Liver (tissue), 9 donors: ENCODE data around the gene RARS2. TPM values are rescaled to one million over a fixed set of nuclear protein-coding genes. Genes with fewer than 3 reads are reported as not detected.
"Not testable (repeated sequence)": the region's sequence is repeated elsewhere in the genome, so short reads cannot be mapped to it uniquely, and the experiment has no call there.

Experiments
- DNase-seq: peaks from one replicate; pipeline ENCODE4 v3.0.0-alpha.2; 2017; ENCODE audit warnings: low spot score
- H3K27ac ChIP-seq, 2 donors: one replicate each; pipeline ENCODE4 v1.7.0; 2013; ENCODE audit warnings: inconsistent platforms in 2 of 2, low read length in 2 of 2, control low read depth in 1 of 2, low read depth in 1 of 2, mild to moderate bottlenecking in 1 of 2
- H3K27me3 ChIP-seq, 4 donors: one replicate each; pipeline versions ENCODE4 v1.6.1 to v1.7.0; 2013; ENCODE audit warnings: low read length in 3 of 4, inconsistent platforms in 1 of 4, mild to moderate bottlenecking in 1 of 4, moderate library complexity in 1 of 4; ENCODE audit not compliant: control insufficient read depth in 4 of 4, insufficient read depth in 4 of 4
- H3K36me3 ChIP-seq, 4 donors: one replicate each; pipeline versions ENCODE4 v1.6.1 to v1.7.0; 2013; ENCODE audit warnings: low read length in 3 of 4, mild to moderate bottlenecking in 3 of 4, low read depth in 1 of 4, moderate library complexity in 1 of 4; ENCODE audit not compliant: control insufficient read depth in 4 of 4, insufficient read depth in 3 of 4
- H3K4me1 ChIP-seq, 4 donors: one replicate each; pipeline versions ENCODE4 v1.6.1 to v1.7.0; 2013; ENCODE audit warnings: low read length in 3 of 4, mild to moderate bottlenecking in 3 of 4, moderate library complexity in 1 of 4; ENCODE audit not compliant: control insufficient read depth in 4 of 4, insufficient read depth in 4 of 4
- H3K4me3 ChIP-seq, 3 donors: one replicate each; pipeline versions ENCODE4 v1.6.1 to v1.7.0; 2013; ENCODE audit warnings: low read length in 3 of 3, control low read depth in 1 of 3, low read depth in 1 of 3, mild to moderate bottlenecking in 1 of 3
- H3K9ac ChIP-seq, 2 donors: one replicate each; pipeline ENCODE4 v1.7.0; 2013; ENCODE audit warnings: low read length in 2 of 2, mild to moderate bottlenecking in 2 of 2, moderate library complexity in 2 of 2, control low read depth in 1 of 2, low read depth in 1 of 2
- H3K9me3 ChIP-seq, 4 donors: one replicate each; pipeline versions ENCODE4 v1.6.1 to v1.7.0; 2013; ENCODE audit warnings: low read length in 3 of 4; ENCODE audit not compliant: control insufficient read depth in 4 of 4
- CTCF ChIP-seq: fragments of 150-350 bp; IDR thresholded peaks from 2 replicates; pipeline ENCODE4 v1.5.1; 2017; ENCODE audit warnings: improper control_type of control experiment, low read depth, low read length; ENCODE audit not compliant: missing input control
- EGR1 ChIP-seq, 2 donors: IDR thresholded peaks; 2 replicates each; pipeline ENCODE4 v1.6.1; 2016 to 2018; ENCODE audit warnings: antibody characterized with exemption in 2 of 2, low read depth in 2 of 2
- FOXA1 ChIP-seq: IDR thresholded peaks from 2 replicates; pipeline ENCODE4 v1.6.1; 2016; ENCODE audit warnings: antibody characterized with exemption
- FOXA2 ChIP-seq: IDR thresholded peaks from 2 replicates; pipeline ENCODE4 v1.6.1; 2016; ENCODE audit warnings: antibody characterized with exemption
- HNF4A ChIP-seq, 2 donors: conservative IDR thresholded peaks; 2 replicates each; pipeline ENCODE4 v1.6.1; 2016; ENCODE audit warnings: antibody characterized with exemption in 2 of 2, mild to moderate bottlenecking in 2 of 2
- HNF4G ChIP-seq: IDR thresholded peaks from 2 replicates; pipeline ENCODE4 v1.6.1; 2016; ENCODE audit warnings: antibody characterized with exemption
- JUND ChIP-seq, 2 donors: IDR thresholded peaks; 2 replicates each; pipeline ENCODE4 v1.6.1; 2016; ENCODE audit warnings: antibody characterized with exemption in 2 of 2
- MAX ChIP-seq: IDR thresholded peaks from 2 replicates; pipeline ENCODE4 v1.6.1; 2016; ENCODE audit warnings: antibody characterized with exemption
- NR2F2 ChIP-seq: IDR thresholded peaks from 2 replicates; pipeline ENCODE4 v1.6.1; 2016; ENCODE audit warnings: antibody characterized with exemption
- RAD21 ChIP-seq, 2 donors: IDR thresholded peaks; 2 replicates each; pipeline ENCODE4 v1.6.1; 2016; ENCODE audit warnings: antibody characterized with exemption in 2 of 2, mild to moderate bottlenecking in 2 of 2
- REST ChIP-seq: IDR thresholded peaks from 2 replicates; pipeline ENCODE4 v1.6.1; 2016; ENCODE audit warnings: antibody characterized with exemption, mild to moderate bottlenecking
- RXRA ChIP-seq, 2 donors: IDR thresholded peaks; 2 replicates each; pipeline ENCODE4 v1.6.1; 2017 to 2018; ENCODE audit warnings: antibody characterized with exemption in 2 of 2, mild to moderate bottlenecking in 1 of 2
- SP1 ChIP-seq: IDR thresholded peaks from 2 replicates; pipeline ENCODE4 v1.6.1; 2018; ENCODE audit warnings: antibody characterized with exemption, mild to moderate bottlenecking
- TAF1 ChIP-seq: conservative IDR thresholded peaks from 2 replicates; pipeline ENCODE4 v1.6.1; 2016; ENCODE audit warnings: antibody characterized with exemption, mild to moderate bottlenecking
- YY1 ChIP-seq: IDR thresholded peaks from 2 replicates; pipeline ENCODE4 v1.6.1; 2016; ENCODE audit warnings: antibody characterized with exemption, mild to moderate bottlenecking
- ZBTB33 ChIP-seq: IDR thresholded peaks from 2 replicates; pipeline ENCODE4 v1.6.1; 2016; ENCODE audit warnings: antibody characterized with exemption
- WGBS: extraction: QIAGEN DNeasy Blood & Tissue Kit; methylation state at CpG from one replicate; pipeline ENCODE4 v1.1.7; 2013; 5-methylcytosine and 5-hydroxymethylcytosine counted together
- polyA plus RNA-seq, 2 donors: library from polyadenylated mRNA; stranded (reverse) in 1 of 2; unstranded in 1 of 2; fragments of 200-250 nt in 1 of 2; fragments of >200 nt in 1 of 2; fragmentation: Nextera tagmentation in 1 of 2; extraction: Ambion mirVana in 1 of 2; gene quantifications; one replicate each; pipeline versions ENCODE4 v1.2.1 to v1.2.3, GENCODE V29; 2013 to 2015
- total RNA-seq, 2 donors: library from RNA; depleted of rRNA; stranded (reverse); fragments of >200 nt; gene quantifications; one replicate each; pipeline ENCODE4 v1.2.3, GENCODE V29; 2014
- donor health status: healthy.
- donor health status: healthy.
- donor health status: healthy.
- donor health status: healthy.
- donor health status: healthy.

RARS2 gene
- total and polyA plus RNA-seq, 4 donors: 10.9 to 19.2 (median 16.4) TPM

GRCh38 chr6:87498048-87498447 is 91.7 kb downstream of the RARS2 start:
- no peak for TF ChIP-seq FOXA2
- no peak for TF ChIP-seq RAD21 (IDR thresholded peaks at IDR 0.05)
- TF ChIP-seq JUND (IDR thresholded peaks at IDR 0.05): no peak
- TF ChIP-seq YY1: no peak
- Histone ChIP-seq H3K36me3 (peaks cover 1 to 15% (median 9%) of the 10 kb centered on the region in 4 donors), H3K9me3 (no peaks in the 10 kb centered on the region), H3K27me3 (no peaks in the 10 kb centered on the region), H3K4me3 (no peak overlapping the region), H3K9ac (no peak overlapping the region), H3K4me1 (peaks cover 0 to 3% (median 0%) of the 10 kb centered on the region in 4 donors), H3K27ac (no peak overlapping the region)
- DNase-seq: no peak

GRCh38 chr6:87494761-87495422 is 94.9 kb downstream of the RARS2 start:
- Histone ChIP-seq H3K9ac (no peak overlapping the region), H3K4me3 (no peak overlapping the region), H3K36me3 (peaks cover 1 to 5% (median 3%) of the 10 kb centered on the region in 4 donors), H3K4me1 (no peaks in the 10 kb centered on the region), H3K27me3 (no peaks in the 10 kb centered on the region), H3K27ac (no peak overlapping the region), H3K9me3 (no peaks in the 10 kb centered on the region)
- 90% methylated on average over 8 of the region's 8 CpGs for WGBS
- DNase-seq: no peak
- TF ChIP-seq EGR1 (IDR thresholded peaks at IDR 0.05; ENCODE audit: low read depth in 2 of 2) (no peak), ZBTB33 (no peak), RXRA (IDR thresholded peaks at IDR 0.05) (no peak), REST (no peak), YY1 (no peak), RAD21 (IDR thresholded peaks at IDR 0.05) (no peak), FOXA2 (no peak), CTCF (no peak), SP1 (no peak), FOXA1 (no peak), JUND (IDR thresholded peaks at IDR 0.05) (no peak), NR2F2 (no peak), HNF4G (no peak), HNF4A (conservative IDR thresholded peaks at IDR 0.05) (no peak), MAX (no peak), TAF1 (no peak)

- not testable (repeated sequence) for H3K9ac ChIP-seq, H3K27ac ChIP-seq, H3K4me1 ChIP-seq, H3K9me3 ChIP-seq, H3K27me3 ChIP-seq, H3K4me3 ChIP-seq, H3K36me3 ChIP-seq, DNase-seq
- WGBS: 92% methylated on average over 8 of the region's 8 CpGs
These were observed 100.5 kb downstream of the RARS2 start for GRCh38 chr6:87489326-87489725.
